ENCODE measurements around the gene ADGRG3. TPM values are rescaled to one million over a fixed set of nuclear protein-coding genes. Genes with fewer than 3 reads are reported as not detected.
A peak's percentile ranks its signal among the peaks of the same experiment; 100 is the strongest.
"Not testable (repeated sequence)": the region's sequence is repeated elsewhere in the genome, so short reads cannot be mapped to it uniquely, and the experiment has no call there.

ADGRG3 gene
- total RNA-seq, 1 donor from 2014 or later = 0.92 TPM

- no peak for DNase-seq
Measured at GRCh38 chr16:57721356-57722209, 53.5 kb downstream of the ADGRG3 start.

DNA sequence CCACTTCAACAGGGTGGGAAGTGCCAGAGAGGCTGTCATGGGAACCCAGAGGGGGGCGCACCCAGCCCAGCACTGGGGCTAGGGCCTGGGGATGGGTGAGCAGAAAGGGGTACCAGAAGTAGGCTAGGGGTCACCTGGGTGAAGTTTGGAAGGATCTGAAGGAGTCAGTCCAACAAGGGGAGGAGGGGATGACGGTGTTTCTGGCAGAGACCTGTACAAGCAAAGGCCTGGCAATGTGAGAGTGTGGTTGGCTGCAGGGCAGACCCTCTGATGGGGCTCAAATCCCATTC lies 54.0 kb downstream of the ADGRG3 start:
- DNase-seq = no peak

GRCh38 chr16:57722651-57723050 lies 54.5 kb downstream of the ADGRG3 start:
- DNase-seq = no peak

GRCh38 chr16:57723170-57723569 lies 55.1 kb downstream of the ADGRG3 start:
- no peak for DNase-seq

- DNase-seq = no peak
Measured at GRCh38 chr16:57724531-57724930, 56.4 kb downstream of the ADGRG3 start.

DNA sequence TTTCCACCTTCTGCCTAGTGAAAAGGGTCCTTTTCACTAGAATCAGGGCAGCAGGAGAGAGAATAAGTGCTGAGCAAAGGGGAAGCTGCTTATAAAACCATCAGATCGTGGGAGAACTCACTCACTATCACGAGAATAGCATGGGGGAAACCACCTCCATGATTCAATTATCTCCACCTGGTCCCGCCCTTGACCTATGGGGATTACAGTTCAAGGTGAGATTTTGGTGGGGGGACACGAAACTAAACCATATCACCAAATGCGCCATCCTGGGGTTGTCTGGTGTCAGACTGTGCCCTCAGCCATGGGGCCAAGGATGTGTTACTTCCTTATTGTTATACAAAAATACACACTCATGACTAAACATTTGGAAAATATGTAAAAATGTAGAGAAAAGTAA lies 57.0 kb downstream of the ADGRG3 start:
- DNase-seq = no peak

DNA sequence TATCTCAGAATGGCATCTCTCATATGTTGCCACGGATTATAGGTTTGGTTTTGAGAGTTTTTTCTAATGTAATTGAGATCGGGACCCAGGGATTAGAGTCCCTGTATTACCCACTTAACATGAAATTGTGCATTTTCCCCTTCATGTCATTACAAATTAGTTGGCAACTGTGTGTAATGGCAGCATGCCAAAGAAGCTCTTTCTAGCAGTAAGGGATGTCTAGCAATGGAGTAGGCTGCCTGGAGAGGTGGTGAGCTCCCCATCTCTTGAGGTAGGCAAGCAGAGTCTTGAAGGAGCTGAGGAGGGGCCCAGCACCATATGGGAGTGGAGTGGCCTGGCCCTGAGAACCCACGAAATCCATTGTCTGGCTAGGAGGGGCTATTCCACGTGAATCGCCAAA lies 57.4 kb downstream of the ADGRG3 start:
- DNase-seq = no peak

DNA sequence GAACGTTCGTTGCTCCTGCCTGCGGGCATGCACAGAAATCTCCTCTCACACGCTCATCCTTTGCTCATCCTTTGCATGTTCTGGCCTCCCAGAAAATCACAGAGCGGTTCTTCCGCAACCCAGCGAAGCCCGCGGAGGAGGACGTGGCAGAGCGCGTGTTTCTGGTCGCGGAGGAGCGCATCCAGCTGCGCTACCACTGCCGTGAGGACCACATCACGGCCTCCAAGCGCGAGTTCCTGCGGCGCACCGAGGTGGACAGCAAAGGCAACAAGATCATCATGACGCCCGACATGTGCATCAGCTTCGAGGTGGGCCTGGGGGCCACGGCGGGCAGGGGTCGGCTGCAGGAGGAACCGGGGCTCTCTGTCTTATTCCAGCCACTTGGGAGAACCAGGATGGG lies 57.9 kb downstream of the ADGRG3 start:
- no peak for DNase-seq

DNA sequence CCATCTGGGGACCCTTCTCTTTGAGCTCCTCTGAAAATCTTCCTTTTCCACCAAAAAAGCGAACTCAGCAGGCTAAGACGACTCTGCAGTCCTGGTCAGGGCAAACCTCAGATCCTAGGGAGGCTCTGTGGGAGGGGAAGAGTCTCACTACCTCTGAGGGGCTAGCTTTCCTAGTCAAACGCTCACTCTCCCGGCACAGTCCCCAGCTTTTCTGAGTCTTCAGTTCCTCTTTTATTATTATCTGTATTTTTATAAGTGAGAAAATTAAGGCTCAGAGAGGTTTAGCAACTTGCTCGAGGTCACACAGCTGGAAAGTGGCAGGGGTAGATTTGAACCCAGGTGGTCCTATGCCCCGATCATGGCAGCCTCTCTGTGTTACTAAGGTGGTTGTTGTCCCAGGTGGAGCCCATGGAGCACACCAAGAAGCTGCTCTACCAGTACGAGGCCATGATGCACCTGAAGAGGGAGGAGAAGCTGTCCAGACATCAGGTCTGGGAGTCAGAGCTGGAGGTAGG lies 58.4 kb downstream of the ADGRG3 start:
- no peak for DNase-seq

DNA sequence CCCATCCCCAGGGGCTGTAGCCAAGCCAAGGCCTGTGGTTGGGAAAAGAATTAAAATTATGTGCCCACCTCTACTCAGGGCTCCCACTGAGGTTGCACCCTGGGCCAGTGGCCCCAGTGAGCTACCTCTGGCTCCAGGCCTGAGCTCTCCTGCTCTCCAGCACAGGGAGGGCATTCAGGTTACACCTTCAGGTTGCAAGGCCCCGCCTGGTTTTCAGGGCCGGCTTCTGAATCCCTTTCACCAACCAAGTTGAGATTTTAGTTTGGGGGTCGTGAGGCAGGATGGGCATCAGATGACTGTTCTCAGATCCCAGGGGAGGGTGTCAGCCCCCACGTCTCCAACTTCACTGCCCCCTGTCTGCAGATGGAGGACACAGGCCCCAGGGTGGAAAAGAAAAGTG lies 59.5 kb downstream of the ADGRG3 start:
- DNase-seq = no peak

GRCh38 chr16:57728336-57729181 lies 60.5 kb downstream of the ADGRG3 start:
- no peak for DNase-seq

- DNase-seq = no peak
Measured at GRCh38 chr16:57729182-57729484, 61.0 kb downstream of the ADGRG3 start.

DNA sequence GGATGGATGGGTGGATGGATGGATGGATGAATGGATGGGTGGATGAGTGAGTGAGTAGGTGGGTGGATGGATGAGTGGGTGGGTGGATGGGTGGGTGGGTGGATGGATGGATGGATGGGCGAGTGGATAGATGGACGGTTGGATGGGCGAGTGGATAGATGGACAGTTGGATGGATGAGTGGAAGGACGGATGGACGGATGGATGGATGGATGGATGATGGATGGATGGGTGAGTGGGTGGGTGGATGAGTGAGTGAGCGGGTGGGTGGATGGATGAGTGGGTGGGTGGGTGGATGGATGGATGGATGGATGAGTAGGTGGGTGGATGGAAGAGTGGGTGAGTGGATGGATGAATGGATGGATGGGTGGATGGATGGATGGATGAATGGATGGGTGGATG lies 61.7 kb downstream of the ADGRG3 start:
- DNase-seq = not testable (repeated sequence)

DNA sequence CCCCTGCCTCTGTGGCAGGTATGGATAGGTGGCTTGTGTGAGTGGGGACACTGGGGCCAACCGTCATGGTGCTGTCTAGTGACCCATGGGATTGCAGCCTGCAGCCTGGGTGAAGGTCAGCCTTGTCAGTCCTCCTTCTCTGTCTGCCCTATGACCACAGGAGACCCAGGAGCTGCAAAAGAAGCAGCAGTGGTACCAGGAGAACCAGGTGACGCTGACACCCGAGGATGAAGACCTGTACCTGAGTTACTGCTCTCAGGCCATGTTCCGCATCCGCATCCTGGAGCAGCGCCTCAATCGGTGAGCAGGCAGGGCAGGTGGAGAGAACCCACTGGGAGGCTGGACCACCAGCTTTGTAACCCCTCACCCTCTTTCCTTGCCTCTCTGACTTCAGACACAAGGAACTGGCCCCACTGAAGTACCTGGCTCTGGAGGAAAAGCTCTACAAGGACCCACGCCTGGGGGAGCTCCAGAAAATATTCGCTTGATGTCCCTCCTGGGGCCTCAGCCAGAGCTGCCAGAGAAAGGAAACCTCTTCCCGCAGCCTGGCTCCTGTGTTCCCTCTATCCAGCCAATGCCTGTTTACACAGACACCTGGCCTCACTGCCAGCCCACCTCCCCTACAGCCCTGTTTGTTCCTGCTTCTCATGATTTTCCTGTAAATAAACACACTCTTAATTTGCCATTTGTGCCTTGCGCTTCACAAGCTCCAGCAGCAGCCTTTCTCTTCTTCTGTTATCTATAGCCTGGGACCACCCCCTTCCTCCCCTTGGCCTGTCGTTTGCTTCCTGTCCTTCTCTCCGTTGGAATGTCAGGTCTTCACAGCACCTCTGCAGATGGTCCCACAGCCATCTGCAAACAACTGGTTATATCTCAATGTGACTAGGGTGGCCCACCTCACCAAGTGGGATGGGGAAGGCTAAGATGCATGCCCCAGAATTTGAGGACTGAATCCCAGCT lies 62.9 kb downstream of the ADGRG3 start:
- no peak for DNase-seq

DNA sequence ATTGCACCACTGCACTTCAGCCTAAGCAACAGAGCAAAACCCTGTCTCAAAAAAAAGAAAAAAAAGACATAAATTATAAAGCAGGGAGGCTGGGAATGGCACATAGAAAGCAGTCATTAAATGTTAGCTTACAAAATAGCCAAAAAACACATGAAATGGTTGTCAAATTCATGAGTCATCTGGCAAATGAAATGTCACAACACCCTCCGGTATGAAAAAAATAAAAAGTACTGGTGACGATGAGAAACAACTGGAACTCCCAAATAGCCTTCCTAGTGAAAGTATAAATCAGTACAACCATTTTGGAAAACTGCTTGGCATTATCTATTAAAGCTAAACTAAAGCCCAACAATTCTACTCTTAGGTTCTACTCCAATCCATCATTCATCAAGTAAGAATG lies 63.9 kb downstream of the ADGRG3 start:
- no peak for DNase-seq

- DNase-seq = no peak
Measured at GRCh38 chr16:57732714-57733113, 64.6 kb downstream of the ADGRG3 start.

- DNase-seq = no peak
Measured at GRCh38 chr16:57734308-57734924, 66.3 kb downstream of the ADGRG3 start.

DNA sequence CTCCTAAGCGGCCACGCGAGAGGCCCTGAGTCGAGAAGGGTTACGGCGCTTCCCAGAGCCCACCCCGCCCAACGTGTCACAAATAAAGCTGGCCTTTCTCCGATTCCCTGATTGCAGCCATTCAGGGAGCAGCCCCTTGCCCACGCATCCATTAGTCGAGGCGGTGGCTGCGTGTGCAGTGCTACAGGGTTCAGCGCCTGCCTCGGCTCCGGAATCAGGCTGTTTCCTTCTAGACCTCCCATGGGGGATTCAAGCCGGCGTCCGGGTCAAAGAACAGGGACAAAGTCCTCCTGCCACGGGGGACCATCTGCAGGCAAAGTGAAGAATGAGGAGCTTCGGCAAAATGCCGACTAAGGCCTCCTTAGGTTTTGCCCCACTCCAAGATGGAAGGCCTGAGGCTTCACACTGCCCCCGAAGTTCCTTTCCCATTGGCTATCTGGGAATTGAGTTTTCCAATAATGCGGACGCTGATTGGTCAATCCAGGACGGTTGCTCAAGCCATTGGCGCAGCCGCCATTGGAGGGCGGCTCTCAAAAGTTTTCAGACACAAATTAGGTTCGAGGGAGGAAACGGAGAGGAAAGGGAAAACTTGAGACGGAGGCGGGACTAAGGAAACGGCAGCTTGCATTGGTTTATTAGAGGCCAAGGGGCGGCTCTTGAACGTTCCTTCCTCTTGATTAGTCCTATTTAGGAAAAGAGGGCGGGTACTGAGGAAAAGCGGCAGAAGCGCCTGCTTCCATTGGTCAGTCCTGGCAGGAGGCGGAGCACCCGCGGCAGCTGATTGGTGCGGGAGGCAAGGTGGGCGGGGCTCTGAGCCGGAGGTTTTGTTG lies 67.0 kb downstream of the ADGRG3 start:
- peak; percentile 100 for DNase-seq

GRCh38 chr16:57735755-57736418 lies 67.8 kb downstream of the ADGRG3 start, which contains the start of gene KATNB1:
Gene KATNB1, plus strand, starts transcription at chr16:57735770. Its CDS starts 1,474 bp downstream, at chr16:57737244.
- DNase-seq = peak; percentile 48
